IMR-90 (cell line): ENCODE data around the gene TMED10. TPM values are rescaled to one million over a fixed set of nuclear protein-coding genes. Genes with fewer than 3 reads are reported as not detected.

Source experiments
- ATAC-seq: fragments of 200-7000 bp; cut with Tn5 transposase; 2 replicates; pipeline ENCODE4 v1.9.1; 2020; ENCODE audit warnings: low read depth, mild to moderate bottlenecking, moderate library complexity
- BruUV-seq: library from RNA; stranded (reverse); fragments of 400-500 nt; replicated peaks from 2 replicates; lab custom pipeline; 2021; lab: Mats Ljungman, UMichigan
- CTCF ChIA-PET: fragments of 300-600 bp; formaldehyde crosslinking; extraction: SDS; loops from one replicate; lab custom pipeline; 2021; ENCODE audit warnings: antibody characterized with exemption; lab: Yijun Ruan, JAX
- POLR2A ChIA-PET: fragments of 300-600 bp; sonication (Branson Sonifier 250); formaldehyde crosslinking; loops from one replicate; lab custom pipeline; 2022; ENCODE audit warnings: antibody characterized with exemption; ENCODE audit not compliant: unreplicated experiment; lab: Charles Lee
- DNase-seq: peaks from one replicate; pipeline ENCODE4 v3.0.0; 2013
- H2AFZ ChIP-seq: replicated peaks from 2 replicates; pipeline ENCODE3; 2013; ENCODE audit warnings: low read length, mild to moderate bottlenecking; ENCODE audit not compliant: poor library complexity
- H2AK5ac ChIP-seq: 2 replicates; pipeline ENCODE4 v1.6.1; 2013; ENCODE audit warnings: low read depth, low read length, inconsistent platforms
- H2AK9ac ChIP-seq: replicated peaks from 2 replicates; pipeline ENCODE3; 2013; ENCODE audit warnings: mild to moderate bottlenecking, low read depth, low read length, moderate library complexity; ENCODE audit not compliant: poor library complexity
- H2BK120ac ChIP-seq: 2 replicates; pipeline ENCODE4 v1.6.1; 2013; ENCODE audit warnings: low read depth, low read length, inconsistent platforms
- H2BK15ac ChIP-seq: 3 replicates; pipeline ENCODE4 v1.6.1; 2013; ENCODE audit warnings: low read depth, low read length, inconsistent platforms
- H2BK20ac ChIP-seq: 2 replicates; pipeline ENCODE4 v1.6.1; 2013; ENCODE audit warnings: low read depth, mild to moderate bottlenecking, inconsistent platforms, low read length, moderate library complexity
- H2BK5ac ChIP-seq: 2 replicates; pipeline ENCODE4 v1.6.1; 2013; ENCODE audit warnings: mild to moderate bottlenecking, low read depth, low read length, inconsistent platforms; ENCODE audit not compliant: poor library complexity, severe bottlenecking
- H3K14ac ChIP-seq: replicated peaks from 2 replicates; pipeline ENCODE4 v1.6.1; 2013; ENCODE audit warnings: low read depth, low read length, inconsistent platforms
- H3K18ac ChIP-seq: 2 replicates; pipeline ENCODE4 v1.6.1; 2013; ENCODE audit warnings: low read depth, low read length, control low read depth
- H3K23ac ChIP-seq: 2 replicates; pipeline ENCODE4 v1.6.1; 2013; ENCODE audit warnings: low read depth, low read length, inconsistent platforms
- H3K27ac ChIP-seq: 2 replicates; pipeline ENCODE4 v1.5.1; 2013; ENCODE audit warnings: mild to moderate bottlenecking, control low read depth, low read length; ENCODE audit not compliant: insufficient read depth
- H3K27me3 ChIP-seq: 2 replicates; pipeline ENCODE4 v1.6.1; 2013; ENCODE audit warnings: low read length; ENCODE audit not compliant: control insufficient read depth, insufficient read depth
- H3K36me3 ChIP-seq: 2 replicates; pipeline ENCODE4 v1.6.1; 2013; ENCODE audit warnings: low read length, mixed read lengths; ENCODE audit not compliant: control insufficient read depth, insufficient read depth
- H3K4ac ChIP-seq: 2 replicates; pipeline ENCODE4 v1.6.1; 2013; ENCODE audit warnings: low read depth, low read length, inconsistent platforms
- H3K4me1 ChIP-seq: 2 replicates; pipeline ENCODE4 v1.6.1; 2013; ENCODE audit warnings: low read length, mixed read lengths; ENCODE audit not compliant: control insufficient read depth, insufficient read depth
- H3K4me2 ChIP-seq: 2 replicates; pipeline ENCODE4 v1.6.1; 2013; ENCODE audit warnings: low read depth, mild to moderate bottlenecking, control low read depth, low read length, moderate library complexity
- H3K4me3 ChIP-seq: 2 replicates; pipeline ENCODE4 v1.5.1; 2013; ENCODE audit warnings: low read depth, mild to moderate bottlenecking, control low read depth, low read length, moderate library complexity; ENCODE audit not compliant: insufficient read depth
- H3K56ac ChIP-seq: 2 replicates; pipeline ENCODE4 v1.6.1; 2013; ENCODE audit warnings: low read length, inconsistent platforms; ENCODE audit not compliant: insufficient read depth; ENCODE audit errors: extremely low read depth
- H3K79me1 ChIP-seq, 2 experiments: 2 replicates each; pipeline ENCODE4 v1.6.1; 2013; ENCODE audit warnings: low read length in 2 of 2, inconsistent platforms in 1 of 2, low read depth in 1 of 2
- H3K9ac ChIP-seq: 2 replicates; pipeline ENCODE4 v1.6.1; 2013; ENCODE audit warnings: low read depth, low read length, control low read depth
- H3K9me1 ChIP-seq: 2 replicates; pipeline ENCODE4 v1.6.1; 2013; ENCODE audit warnings: low read length, inconsistent platforms; ENCODE audit not compliant: insufficient read depth
- H3K9me3 ChIP-seq: 2 replicates; pipeline ENCODE4 v1.6.1; 2013; ENCODE audit warnings: low read length; ENCODE audit not compliant: control insufficient read depth, insufficient read depth
- H4K20me1 ChIP-seq: 2 replicates; pipeline ENCODE4 v1.6.1; 2013; ENCODE audit warnings: low read length, inconsistent platforms; ENCODE audit not compliant: insufficient read depth
- H4K5ac ChIP-seq: 2 replicates; pipeline ENCODE4 v1.6.1; 2013; ENCODE audit warnings: mild to moderate bottlenecking, low read depth, low read length, control low read depth
- H4K8ac ChIP-seq, 2 experiments: 2 replicates each; pipeline ENCODE4 v1.6.1; 2013; ENCODE audit warnings: low read depth in 2 of 2, low read length in 2 of 2, control low read depth in 1 of 2, inconsistent platforms in 1 of 2
- H4K91ac ChIP-seq: 2 replicates; pipeline ENCODE4 v1.6.1; 2013; ENCODE audit warnings: low read depth, low read length, inconsistent platforms; ENCODE audit not compliant: insufficient read depth
- BHLHE40 ChIP-seq: fragments of 150-350 bp; IDR thresholded peaks from 2 replicates; pipeline ENCODE4 v1.6.1; 2016; ENCODE audit warnings: mild to moderate bottlenecking, low read depth, low read length
- MAZ ChIP-seq: IDR thresholded peaks from 2 replicates; pipeline ENCODE4 v1.6.1; 2012; ENCODE audit warnings: low read depth, mild to moderate bottlenecking, low read length, improper control_type of control experiment, moderate library complexity, borderline replicate concordance
- MXI1 ChIP-seq: IDR thresholded peaks from 2 replicates; pipeline ENCODE4 v1.6.1; 2012; ENCODE audit warnings: low read depth, mild to moderate bottlenecking, low read length, moderate library complexity, borderline replicate concordance
- WGBS, 2 experiments: methylation state at CpG; one replicate each; pipeline versions ENCODE4 v1.1.5 to v1.1.7; 2013; ENCODE audit warnings: missing lambda C conversion rate in 2 of 2; ENCODE audit not compliant: insufficient read length in 1 of 2; ENCODE audit errors: extremely low coverage in 2 of 2; 5-methylcytosine and 5-hydroxymethylcytosine counted together
- dilution Hi-C: fragments of 300-500 bp; cut with HindIII; formaldehyde crosslinking; loops from one replicate; pipeline ENCODE4 v1.14.3; 2018; ENCODE audit warnings: low sequenced_read_pairs; ENCODE audit not compliant: unreplicated experiment
- in situ Hi-C: fragments of 300-500 bp; cut with MboI; formaldehyde crosslinking; loops from 3 replicates; pipeline ENCODE4 v1.14.3; 2019; ENCODE audit warnings: low sequenced_read_pairs, inconsistent platforms, mixed read lengths
- intact Hi-C: fragments of 100-400 bp; cut with micrococcal nuclease; formaldehyde crosslinking; loops from 2 replicates; pipeline ENCODE4 v1.10.0; 2022
- polyA plus RNA-seq, 3 experiments: library from polyadenylated mRNA; depleted of rRNA; stranded (reverse); fragments of >200 nt; gene quantifications; 2 replicates each; pipeline ENCODE4 v1.2.3, GENCODE V29; 2012; ENCODE audit warnings: low replicate concordance in 1 of 3
- total RNA-seq: library from RNA; depleted of rRNA; stranded (reverse); fragments of >200 nt; gene quantifications from 2 replicates; pipeline ENCODE4 v1.2.3, GENCODE V29; 2012
- TF ChIP-seq, protein P1 (sequence below): fragments of 150-350 bp; IDR thresholded peaks from 2 replicates; pipeline ENCODE4 v1.6.1; 2017; ENCODE audit warnings: mild to moderate bottlenecking, antibody characterized with exemption, low read length, low read depth
- TF ChIP-seq, protein P2 (sequence below): fragments of 150-350 bp; IDR thresholded peaks from 2 replicates; pipeline ENCODE4 v1.6.1; 2016; ENCODE audit warnings: low read depth, mild to moderate bottlenecking, low read length, moderate library complexity, borderline replicate concordance

TMED10 gene
- total and polyA plus RNA-seq, 2 of the 4 experiments (the other 2 are of a cell fraction) = 254 to 441 TPM

DNA sequence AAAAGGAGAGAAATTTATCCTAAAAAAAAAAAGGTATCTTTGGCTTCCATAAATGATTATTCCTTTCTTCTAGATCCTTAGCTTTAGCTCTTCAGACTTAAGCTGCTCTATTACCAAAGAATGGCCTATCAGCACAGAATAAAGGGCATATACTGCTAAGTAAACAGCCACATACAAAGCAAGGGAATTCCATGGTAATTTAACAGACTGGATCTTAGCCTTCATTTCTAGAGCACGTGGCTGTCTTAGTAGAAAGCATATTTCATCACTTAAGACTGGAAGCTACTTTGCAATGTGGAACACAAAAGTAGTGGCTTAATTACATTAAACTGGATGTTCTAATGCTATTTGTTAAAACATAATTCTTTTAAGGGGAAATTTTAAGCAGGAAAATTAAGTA lies 23.1 kb downstream of the TMED10 start:
- Histone ChIP-seq H4K20me1 (peaks cover 33% of the 10 kb centered on the region), H2AK9ac (no peak overlapping the region), H2BK20ac (no peak overlapping the region), H3K9me3 (no peaks in the 10 kb centered on the region), H3K18ac (no peak overlapping the region), H4K91ac (no peak overlapping the region), H3K56ac (no peak overlapping the region), H3K36me3 (no peaks in the 10 kb centered on the region; the same call in none of the 2 replicates), H3K9ac (no peak overlapping the region), H3K4me3 (no peak overlapping the region), H2BK15ac (no peak overlapping the region), H2AFZ (no peak overlapping the region), H3K14ac (no peak overlapping the region), H2AK5ac (no peak overlapping the region), H3K4me2 (no peak overlapping the region), H3K79me1 (peaks cover 27 to 77% of the 10 kb centered on the region in 2 experiments), H3K27ac (no peak overlapping the region), H3K23ac (no peak overlapping the region), H4K5ac (no peak overlapping the region), H4K8ac (no peak overlapping the region), H2BK120ac (no peak overlapping the region), H2BK5ac (no peak overlapping the region), H3K9me1 (peaks cover 7% of the 10 kb centered on the region), H3K27me3 (no peaks in the 10 kb centered on the region), H3K4me1 (no peaks in the 10 kb centered on the region; the same call in 1 of the 2 replicates), H3K4ac (no peak overlapping the region)
- DNase-seq = no peak
- BruUV-seq = no TSS peak
- ChIA-PET POLR2A (no interaction called here), CTCF (no interaction called here)
- dilution Hi-C loops = no loop called here
- no peak for ATAC-seq
- no CpG with 5 or more reads among the region's 1 CpG for whole genome bisulfite sequencing, 2 experiments
- intact Hi-C loops = no loop called here
- in situ Hi-C loops = no loop called here
- TF ChIP-seq, protein P1, sequence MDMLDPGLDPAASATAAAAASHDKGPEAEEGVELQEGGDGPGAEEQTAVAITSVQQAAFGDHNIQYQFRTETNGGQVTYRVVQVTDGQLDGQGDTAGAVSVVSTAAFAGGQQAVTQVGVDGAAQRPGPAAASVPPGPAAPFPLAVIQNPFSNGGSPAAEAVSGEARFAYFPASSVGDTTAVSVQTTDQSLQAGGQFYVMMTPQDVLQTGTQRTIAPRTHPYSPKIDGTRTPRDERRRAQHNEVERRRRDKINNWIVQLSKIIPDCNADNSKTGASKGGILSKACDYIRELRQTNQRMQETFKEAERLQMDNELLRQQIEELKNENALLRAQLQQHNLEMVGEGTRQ = no peak
- TF ChIP-seq MXI1 (no peak), BHLHE40 (no peak), MAZ (no peak)
- TF ChIP-seq, protein P2, sequence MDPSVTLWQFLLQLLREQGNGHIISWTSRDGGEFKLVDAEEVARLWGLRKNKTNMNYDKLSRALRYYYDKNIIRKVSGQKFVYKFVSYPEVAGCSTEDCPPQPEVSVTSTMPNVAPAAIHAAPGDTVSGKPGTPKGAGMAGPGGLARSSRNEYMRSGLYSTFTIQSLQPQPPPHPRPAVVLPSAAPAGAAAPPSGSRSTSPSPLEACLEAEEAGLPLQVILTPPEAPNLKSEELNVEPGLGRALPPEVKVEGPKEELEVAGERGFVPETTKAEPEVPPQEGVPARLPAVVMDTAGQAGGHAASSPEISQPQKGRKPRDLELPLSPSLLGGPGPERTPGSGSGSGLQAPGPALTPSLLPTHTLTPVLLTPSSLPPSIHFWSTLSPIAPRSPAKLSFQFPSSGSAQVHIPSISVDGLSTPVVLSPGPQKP = no peak
